ENCODE data around the gene SEC16A. TPM values are rescaled to one million over a fixed set of nuclear protein-coding genes. Genes with fewer than 3 reads are reported as not detected.

Gene SEC16A
- total RNA-seq, 2 experiments from 2014 or later, result 86.8 to 89.2 TPM

- ATAC-seq (no peak), DNase-seq (no peak)
- no peaks in the 10 kb centered on the region for H3K27me3 Mint-ChIP-seq (ENCODE audit: low read depth)
- no peaks in the 10 kb centered on the region for H3K4me1 Mint-ChIP-seq (ENCODE audit: low read depth)
- peaks cover 55% of the 10 kb centered on the region for H3K36me3 Mint-ChIP-seq (ENCODE audit: low read depth)
- no peaks in the 10 kb centered on the region for H3K9me3 Mint-ChIP-seq (ENCODE audit: insufficient read depth)
- H3K27ac Mint-ChIP-seq, result peak overlapping the region; percentile 4
- no peak overlapping the region for H3K4me3 Mint-ChIP-seq
- ChIA-PET CTCF (interaction anchor here (0.6 kb wide), 1 partner anchor 23 kb away, joined by 3 read pairs; no protein-coding TSS in a partner anchor), POLR2A (no interaction called here)
These were observed 35.6 kb downstream of the SEC16A start for GRCh38 chr9:136447173-136447778.

DNA sequence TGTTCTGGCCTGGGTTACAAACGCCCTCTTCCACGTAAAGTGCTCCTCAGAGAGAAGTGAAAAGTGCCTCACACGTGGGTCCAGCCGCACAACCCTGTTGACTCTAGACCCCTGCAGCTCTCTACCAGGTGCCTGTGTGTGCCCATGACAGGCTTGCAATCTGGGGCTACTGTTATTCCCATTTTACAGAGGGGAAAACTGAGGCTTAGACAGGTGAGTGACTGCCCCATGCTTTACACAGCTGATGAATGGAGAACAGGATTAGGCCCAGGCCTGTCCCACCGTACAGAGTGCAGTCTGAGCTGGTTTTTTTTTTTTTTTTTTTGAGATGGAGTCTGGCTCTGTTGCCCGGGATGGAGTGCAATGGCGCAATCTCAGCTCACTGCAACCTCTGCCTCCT, 37.0 kb downstream of the SEC16A start:
- ATAC-seq (no peak), DNase-seq (no peak)
- H3K9me3 Mint-ChIP-seq (ENCODE audit: insufficient read depth), result no peaks in the 10 kb centered on the region
- no peak overlapping the region for H3K27ac Mint-ChIP-seq
- peaks cover 57% of the 10 kb centered on the region for H3K36me3 Mint-ChIP-seq (ENCODE audit: low read depth)
- CTCF ChIA-PET, result interaction anchor here (1.6 kb wide), 1 partner anchor 82 kb away, joined by 5 read pairs; the partner anchor contains the start of gene DNLZ
- no peaks in the 10 kb centered on the region for H3K27me3 Mint-ChIP-seq (ENCODE audit: low read depth)
- POLR2A ChIA-PET, result no interaction called here
- no peak overlapping the region for H3K4me3 Mint-ChIP-seq
- H3K4me1 Mint-ChIP-seq (ENCODE audit: low read depth), result no peaks in the 10 kb centered on the region

DNA sequence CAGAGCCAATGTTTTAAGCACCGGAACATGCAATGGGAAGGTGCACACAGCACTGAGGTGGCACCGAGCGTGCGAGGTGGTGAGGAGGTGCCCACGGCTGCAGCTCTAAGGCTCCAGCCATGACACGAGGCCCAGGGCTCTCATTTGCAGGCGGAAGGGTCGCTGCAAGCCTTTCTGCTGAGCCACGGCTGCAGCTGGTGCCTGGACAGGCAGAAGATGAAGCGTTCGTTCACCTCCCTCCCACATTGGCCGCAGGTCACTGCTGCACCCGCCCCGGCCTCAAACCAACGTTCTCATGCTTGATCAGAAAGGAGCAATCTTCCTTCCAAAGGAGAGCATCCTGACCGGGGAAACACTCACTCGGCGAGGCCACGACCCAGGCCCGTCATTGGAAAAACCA, 38.7 kb downstream of the SEC16A start:
- ChIA-PET POLR2A (no interaction called here), CTCF (no interaction called here)
- ATAC-seq (no peak), DNase-seq (no peak)
- Mint-ChIP-seq H3K4me3 (no peak overlapping the region), H3K4me1 (ENCODE audit: low read depth) (peaks cover 2% of the 10 kb centered on the region), H3K27ac (no peak overlapping the region), H3K36me3 (ENCODE audit: low read depth) (peaks cover 57% of the 10 kb centered on the region), H3K27me3 (ENCODE audit: low read depth) (no peaks in the 10 kb centered on the region), H3K9me3 (ENCODE audit: insufficient read depth) (no peaks in the 10 kb centered on the region)

DNA sequence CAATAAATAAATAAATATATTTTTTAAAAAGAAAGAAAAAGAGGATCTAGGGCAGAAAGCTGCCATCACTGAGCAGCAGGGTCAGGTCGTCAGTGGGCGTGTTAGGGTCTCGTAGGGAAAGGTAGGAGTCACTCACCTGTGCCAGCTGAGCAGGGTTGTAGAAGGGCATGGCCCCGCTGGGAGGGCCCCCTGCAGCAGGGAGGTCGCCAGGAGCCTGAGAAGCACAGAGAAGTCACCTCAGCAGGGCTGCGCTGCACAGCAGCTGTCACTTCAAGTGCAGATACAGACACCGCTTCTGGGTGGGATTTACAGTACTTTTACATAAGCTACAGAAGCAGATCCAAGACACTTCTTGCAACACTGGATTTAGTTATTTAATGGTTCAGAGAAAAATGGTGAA, 39.2 kb downstream of the SEC16A start:
- H3K9me3 Mint-ChIP-seq (ENCODE audit: insufficient read depth), result no peaks in the 10 kb centered on the region
- no peak overlapping the region for H3K27ac Mint-ChIP-seq
- DNase-seq (no peak), ATAC-seq (no peak)
- ChIA-PET POLR2A (no interaction called here), CTCF (no interaction called here)
- no peak overlapping the region for H3K4me3 Mint-ChIP-seq
- peaks cover 2% of the 10 kb centered on the region for H3K4me1 Mint-ChIP-seq (ENCODE audit: low read depth)
- no peaks in the 10 kb centered on the region for H3K27me3 Mint-ChIP-seq (ENCODE audit: low read depth)
- peaks cover 57% of the 10 kb centered on the region for H3K36me3 Mint-ChIP-seq (ENCODE audit: low read depth)

GRCh38 chr9:136443087-136443486, 39.8 kb downstream of the SEC16A start:
- H3K4me1 Mint-ChIP-seq (ENCODE audit: low read depth), result peaks cover 5% of the 10 kb centered on the region

GRCh38 chr9:136442265-136442664, 40.6 kb downstream of the SEC16A start:
- Mint-ChIP-seq H3K4me1 (ENCODE audit: low read depth) (peaks cover 14% of the 10 kb centered on the region), H3K9me3 (ENCODE audit: insufficient read depth) (no peaks in the 10 kb centered on the region), H3K36me3 (ENCODE audit: low read depth) (peaks cover 52% of the 10 kb centered on the region), H3K27ac (no peak overlapping the region), H3K27me3 (ENCODE audit: low read depth) (no peaks in the 10 kb centered on the region), H3K4me3 (no peak overlapping the region)
- ChIA-PET CTCF (interaction anchor here (1.0 kb wide), 1 partner anchor 79 kb away, joined by 3 read pairs; the partner anchor contains the start of gene DNLZ), POLR2A (interaction anchor here (1.1 kb wide), 1 partner anchor 42 kb away, joined by 3 read pairs; the partner anchor contains the start of gene SNAPC4)
- no peak for ATAC-seq
- no peak for DNase-seq

More at GRCh38 chr9:136443087-136443486, 39.8 kb downstream of the SEC16A start:
- Mint-ChIP-seq H3K9me3 (ENCODE audit: insufficient read depth) (no peaks in the 10 kb centered on the region), H3K27me3 (ENCODE audit: low read depth) (no peaks in the 10 kb centered on the region), H3K36me3 (ENCODE audit: low read depth) (peaks cover 57% of the 10 kb centered on the region), H3K4me3 (no peak overlapping the region), H3K27ac (no peak overlapping the region)
- ChIA-PET CTCF (interaction anchor here (1.0 kb wide), 1 partner anchor 80 kb away, joined by 3 read pairs; the partner anchor contains the start of gene DNLZ), POLR2A (no interaction called here)
- no peak for DNase-seq
- no peak for ATAC-seq

GRCh38 chr9:136441681-136442245, 41.1 kb downstream of the SEC16A start:
- H3K9me3 Mint-ChIP-seq (ENCODE audit: insufficient read depth), result no peaks in the 10 kb centered on the region
- ChIA-PET POLR2A (interaction anchor here (1.1 kb wide), 1 partner anchor 41 kb away, joined by 3 read pairs; the partner anchor contains the start of gene SNAPC4), CTCF (no interaction called here)
- peaks cover 19% of the 10 kb centered on the region for H3K4me1 Mint-ChIP-seq (ENCODE audit: low read depth)
- H3K27me3 Mint-ChIP-seq (ENCODE audit: low read depth), result no peaks in the 10 kb centered on the region
- no peak for DNase-seq
- peaks cover 49% of the 10 kb centered on the region for H3K36me3 Mint-ChIP-seq (ENCODE audit: low read depth)
- H3K27ac Mint-ChIP-seq, result no peak overlapping the region
- no peak overlapping the region for H3K4me3 Mint-ChIP-seq
- ATAC-seq, result no peak

- POLR2A ChIA-PET, result interaction anchor here (1.1 kb wide), 1 partner anchor 41 kb away, joined by 3 read pairs; the partner anchor contains the start of gene SNAPC4
- CTCF ChIA-PET, result no interaction called here
- H3K27ac Mint-ChIP-seq, result no peak overlapping the region
These were observed 41.6 kb downstream of the SEC16A start for GRCh38 chr9:136441191-136441680.

GRCh38 chr9:136439481-136440408, 43.1 kb downstream of the SEC16A start, which contains the start of gene INPP5E:
Gene INPP5E, minus strand, starts transcription at chr9:136439845. Its CDS starts 426 bp downstream, at chr9:136439419.
- CTCF ChIA-PET, result interaction anchor here (0.8 to 1.1 kb wide), 4 partner anchors 10 to 126 kb away, joined by 3 to 4 read pairs (median 3); no protein-coding TSS in a partner anchor
- peaks cover 28% of the 10 kb centered on the region for H3K4me1 Mint-ChIP-seq (ENCODE audit: low read depth)
- H3K27me3 Mint-ChIP-seq (ENCODE audit: low read depth), result no peaks in the 10 kb centered on the region
- H3K9me3 Mint-ChIP-seq (ENCODE audit: insufficient read depth), result no peaks in the 10 kb centered on the region
- H3K27ac Mint-ChIP-seq, result peak within 1 kb of the TSS; percentile 77
- POLR2A ChIA-PET, result interaction anchor here (0.6 to 1.1 kb wide), 3 partner anchors 77 to 258 kb away, joined by 3 to 6 read pairs (median 4); partner anchors contain the start of gene DNLZ
- ATAC-seq (peak; percentile 82), DNase-seq (peak; percentile 78)
- H3K4me3 Mint-ChIP-seq, result peak within 1 kb of the TSS; percentile 83
- H3K36me3 Mint-ChIP-seq (ENCODE audit: low read depth), result peaks cover 44% of the 10 kb centered on the region

More at GRCh38 chr9:136441191-136441680, 41.6 kb downstream of the SEC16A start:
- H3K4me3 Mint-ChIP-seq, result no peak overlapping the region
- peaks cover 24% of the 10 kb centered on the region for H3K4me1 Mint-ChIP-seq (ENCODE audit: low read depth)
- ATAC-seq (no peak), DNase-seq (no peak)
- peaks cover 45% of the 10 kb centered on the region for H3K36me3 Mint-ChIP-seq (ENCODE audit: low read depth)
- H3K27me3 Mint-ChIP-seq (ENCODE audit: low read depth), result no peaks in the 10 kb centered on the region
- H3K9me3 Mint-ChIP-seq (ENCODE audit: insufficient read depth), result no peaks in the 10 kb centered on the region

DNA sequence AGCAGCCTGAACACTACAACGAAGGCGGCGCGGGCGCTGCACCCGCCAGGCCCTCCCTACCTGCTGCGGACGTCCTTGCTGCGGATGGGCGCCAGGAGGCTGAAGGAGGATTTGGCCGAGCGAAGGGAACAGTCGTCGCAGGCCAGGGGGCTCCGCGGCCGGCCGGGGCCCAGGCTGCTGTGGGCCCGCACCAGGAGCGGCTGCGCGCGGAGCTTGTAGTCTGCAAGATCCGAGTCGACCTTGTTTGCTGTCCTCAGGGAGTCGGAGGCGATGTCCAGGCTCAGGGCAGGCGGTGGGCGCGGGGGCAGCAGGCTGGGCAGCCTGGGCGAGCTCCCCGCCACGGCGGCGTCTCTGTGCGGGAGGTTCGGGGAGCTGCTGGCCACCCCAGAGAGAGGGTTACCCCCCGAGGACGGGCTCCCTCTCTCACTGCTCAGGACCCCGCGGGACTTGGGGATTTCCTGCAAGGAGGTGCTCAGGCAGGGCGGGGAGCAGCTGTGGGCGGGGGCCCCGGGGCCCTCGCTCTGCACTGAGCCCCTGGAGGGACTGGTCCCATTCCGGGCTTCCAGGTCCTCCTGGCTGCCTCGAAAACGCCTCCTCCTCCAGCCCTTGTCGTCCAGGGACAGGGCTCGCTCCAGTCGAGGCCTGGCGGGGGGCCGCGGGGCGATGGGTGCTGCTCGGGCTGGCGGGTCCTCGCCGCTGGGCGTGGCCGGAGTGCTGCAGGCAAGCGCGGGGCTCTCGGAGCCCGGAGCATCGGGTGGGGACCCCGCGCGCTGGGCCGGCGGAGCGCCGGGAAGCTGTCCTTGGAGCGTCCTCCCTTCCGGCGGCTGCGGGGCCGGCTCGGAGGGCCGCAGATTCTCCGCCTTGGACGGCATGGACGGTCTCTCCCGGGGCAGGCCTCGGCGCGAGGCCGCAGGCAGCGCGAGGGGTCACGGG, 44.0 kb downstream of the SEC16A start:
- Mint-ChIP-seq H3K4me3 (peak overlapping the region; percentile 83), H3K4me1 (ENCODE audit: low read depth) (peaks cover 28% of the 10 kb centered on the region), H3K27me3 (ENCODE audit: low read depth) (no peaks in the 10 kb centered on the region), H3K27ac (peak overlapping the region; percentile 77), H3K9me3 (ENCODE audit: insufficient read depth) (no peaks in the 10 kb centered on the region), H3K36me3 (ENCODE audit: low read depth) (peaks cover 38% of the 10 kb centered on the region)
- peak; percentile 76 for ATAC-seq
- ChIA-PET CTCF (interaction anchor here (0.6 to 0.8 kb wide), 2 partner anchors 38 to 118 kb away, joined by 3 read pairs; no protein-coding TSS in a partner anchor), POLR2A (no interaction called here)
- peak; percentile 74 for DNase-seq

Measured in activated CD8-positive, alpha-beta T cell treated with anti-CD3 and anti-CD28 coated beads, Interleukin-2, amount 10 ng/mL, durations not matched to agents 7 days and 5 days (primary cell).